Anterior cingulate cortex (tissue), 58 donors: ENCODE results near the gene PER2.

Experiments used
- DNase-seq, 58 donors: peaks; one replicate each; lab custom pipeline; 2025; lab: John Stamatoyannopoulos, UW

PER2 gene

GRCh38 chr2:238237431-238238135, 50.8 kb downstream of the PER2 start:
- DNase-seq = no peak

GRCh38 chr2:238236571-238236970, 51.8 kb downstream of the PER2 start:
- DNase-seq = no peak

- no peak for DNase-seq
These were observed 52.6 kb downstream of the PER2 start for GRCh38 chr2:238235856-238236255.

GRCh38 chr2:238235331-238235732, 53.1 kb downstream of the PER2 start:
- no peak for DNase-seq

- DNase-seq = no peak
These were observed 54.8 kb downstream of the PER2 start for GRCh38 chr2:238233625-238234024.

- no peak for DNase-seq
These were observed 56.6 kb downstream of the PER2 start for GRCh38 chr2:238231809-238232208.

- peak in 48 of 58 donors; percentile 21 to 84 (median 60) for DNase-seq
These were observed 57.1 kb downstream of the PER2 start for GRCh38 chr2:238231251-238231793.

- DNase-seq = no peak
These were observed 57.7 kb downstream of the PER2 start for GRCh38 chr2:238230699-238231098.

GRCh38 chr2:238228700-238229099, 59.7 kb downstream of the PER2 start:
- no peak for DNase-seq

GRCh38 chr2:238227587-238228032, 60.8 kb downstream of the PER2 start:
- no peak for DNase-seq

GRCh38 chr2:238226698-238227586, 61.5 kb downstream of the PER2 start:
- no peak for DNase-seq

GRCh38 chr2:238225911-238226697, 62.3 kb downstream of the PER2 start:
- peak in 2 of 58 donors; percentile 34 to 45 for DNase-seq

GRCh38 chr2:238225121-238225520, 63.3 kb downstream of the PER2 start:
- no peak for DNase-seq

GRCh38 chr2:238224356-238225035, 63.9 kb downstream of the PER2 start:
- DNase-seq = no peak

- peak in 39 of 58 donors; percentile 26 to 87 (median 56) for DNase-seq
These were observed 67.4 kb downstream of the PER2 start for GRCh38 chr2:238220892-238221521.

GRCh38 chr2:238220274-238220891, 68.0 kb downstream of the PER2 start:
- peak in 7 of 58 donors; percentile 54 to 75 (median 66) for DNase-seq

- peak in 56 of 58 donors; percentile 22 to 96 (median 80) for DNase-seq
These were observed 71.7 kb downstream of the PER2 start for GRCh38 chr2:238216651-238217184.

- DNase-seq = no peak
These were observed 81.4 kb downstream of the PER2 start for GRCh38 chr2:238207006-238207405.
